ENCODE data around the gene TMEM63C. TPM values are rescaled to one million over a fixed set of nuclear protein-coding genes. Genes with fewer than 3 reads are reported as not detected.

Gene TMEM63C
- 0.85 TPM for total RNA-seq
- polyA plus RNA-seq: 0.30 TPM

DNA sequence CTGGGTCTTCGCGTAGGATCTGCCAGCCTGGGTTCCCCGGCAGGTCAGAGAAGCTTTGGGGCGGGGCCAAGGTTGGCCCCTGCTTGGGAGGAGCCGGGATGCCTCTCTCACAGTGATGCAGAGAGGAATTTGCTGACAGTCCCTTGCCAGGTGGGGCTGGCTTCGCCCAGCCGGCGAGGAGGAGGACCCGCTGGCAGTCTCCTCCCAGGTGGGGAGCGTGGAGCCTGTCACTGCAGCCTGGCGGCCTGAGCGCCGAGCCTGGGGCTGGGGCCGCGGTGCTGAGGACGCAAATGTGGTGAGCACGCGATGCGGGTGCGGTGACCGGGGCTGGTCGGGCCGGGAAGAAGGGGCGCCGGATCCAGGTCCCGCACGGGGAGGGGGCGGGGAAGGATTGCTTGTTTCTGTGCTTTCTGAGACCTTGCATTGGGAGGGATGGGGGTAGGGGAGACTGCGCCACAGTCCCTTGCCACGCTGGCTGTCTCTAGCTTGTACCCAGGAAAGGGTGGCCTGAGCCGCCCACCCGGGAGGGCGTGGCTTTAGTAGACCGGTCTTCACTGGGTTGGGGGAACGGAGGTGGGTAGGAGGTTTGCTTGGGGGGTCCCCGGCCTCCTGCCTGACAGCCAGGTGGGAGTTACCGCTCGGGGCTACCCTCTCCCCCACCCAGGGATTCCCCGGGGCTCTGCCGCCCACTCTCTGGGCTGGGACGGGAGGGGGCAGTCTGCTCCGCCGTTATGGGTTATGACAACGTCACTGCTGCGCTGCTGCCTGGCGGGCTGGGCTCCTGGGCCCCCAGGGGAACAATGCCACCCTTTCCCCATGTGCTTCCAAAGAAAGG, at the start of gene TMEM63C:
Gene TMEM63C (plus strand): TSS at position 196 of the 835 bp plus-strand sequence. CDS start 37,016 bp downstream, outside the sequence.
- Histone ChIP-seq H3K36me3 (ENCODE audit: insufficient read depth) (no peaks in the 10 kb centered on the region), H3K4me3 (ENCODE audit: low read depth, low read length) (peak within 1 kb of the TSS; percentile 11), H3K27ac (ENCODE audit: low read depth) (no peak within 1 kb of the TSS), H3K4me1 (ENCODE audit: insufficient read depth) (no peaks in the 10 kb centered on the region)
- no peak for DNase-seq (ENCODE audit: extremely low spot score)
- 1% methylated on average over 46 of the region's 46 CpGs for WGBS

GRCh38 chr14:77131871-77132486, 49.6 kb upstream of the TMEM63C start:
- Histone ChIP-seq H3K4me3 (ENCODE audit: low read depth, low read length) (no peak overlapping the region), H3K36me3 (ENCODE audit: insufficient read depth) (no peaks in the 10 kb centered on the region), H3K4me1 (ENCODE audit: insufficient read depth) (no peaks in the 10 kb centered on the region), H3K27ac (ENCODE audit: low read depth) (no peak overlapping the region)
- no peak for DNase-seq (ENCODE audit: extremely low spot score)
- 94% methylated on average over 5 of the region's 5 CpGs for WGBS

GRCh38 chr14:77133720-77134338, 47.8 kb upstream of the TMEM63C start:
- H3K4me1 ChIP-seq (ENCODE audit: insufficient read depth): no peaks in the 10 kb centered on the region
- 8% methylated on average over 22 of the region's 22 CpGs for WGBS
- peak; percentile 59 for DNase-seq (ENCODE audit: extremely low spot score)
- H3K4me3 ChIP-seq (ENCODE audit: low read depth, low read length): no peak overlapping the region
- no peak overlapping the region for H3K27ac ChIP-seq (ENCODE audit: low read depth)
- H3K36me3 ChIP-seq (ENCODE audit: insufficient read depth): no peaks in the 10 kb centered on the region

GRCh38 chr14:77139022-77139421, 42.6 kb upstream of the TMEM63C start:
- 85% methylated on average over 15 of the region's 15 CpGs for WGBS
- Histone ChIP-seq H3K4me3 (ENCODE audit: low read depth, low read length) (no peak overlapping the region), H3K4me1 (ENCODE audit: insufficient read depth) (no peaks in the 10 kb centered on the region), H3K27ac (ENCODE audit: low read depth) (no peak overlapping the region), H3K36me3 (ENCODE audit: insufficient read depth) (no peaks in the 10 kb centered on the region)
- no peak for DNase-seq (ENCODE audit: extremely low spot score)

DNA sequence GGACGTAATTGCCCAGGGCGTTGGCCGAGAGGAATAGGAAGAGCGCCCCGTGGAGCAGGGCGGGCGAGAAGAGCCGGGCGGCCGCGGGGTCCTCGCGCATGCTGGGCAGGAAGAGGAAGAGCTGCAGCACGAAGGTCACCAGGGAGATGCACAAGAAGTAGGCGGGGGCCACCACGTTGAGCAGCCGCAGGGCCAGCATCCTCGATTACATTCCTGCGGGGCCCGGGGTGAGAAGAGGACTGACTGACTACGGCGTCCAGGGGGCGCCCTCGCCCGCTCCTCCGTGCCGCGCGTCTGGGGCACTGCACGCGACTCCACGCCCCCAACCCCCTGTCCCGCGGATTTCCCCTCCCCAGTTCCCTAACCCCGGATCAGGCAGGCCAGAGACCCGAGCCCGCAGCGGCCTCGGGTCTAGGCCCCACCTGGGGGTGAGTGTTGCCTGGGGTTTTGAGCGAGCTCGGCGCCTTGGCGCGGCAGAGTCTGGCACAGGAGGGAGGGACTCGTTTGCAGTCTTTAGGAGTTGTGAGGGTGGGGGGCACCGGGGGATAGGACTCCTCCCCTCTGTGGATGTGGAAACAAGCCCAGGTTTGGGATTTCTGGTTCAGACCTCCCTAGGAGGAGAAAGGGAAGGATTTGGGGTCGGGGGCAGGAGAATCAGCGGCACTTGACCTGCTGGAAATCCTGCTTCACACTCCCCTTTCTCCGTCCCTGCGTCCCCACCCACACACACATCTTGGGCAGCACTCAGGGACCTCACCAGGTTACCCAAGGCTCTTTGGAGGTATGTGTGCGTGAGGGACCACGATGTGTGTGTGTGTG, 41.8 kb upstream of the TMEM63C start:
- no peak for DNase-seq (ENCODE audit: extremely low spot score)
- H3K36me3 ChIP-seq (ENCODE audit: insufficient read depth): no peaks in the 10 kb centered on the region
- 2% methylated on average over 52 of the region's 52 CpGs for WGBS
- H3K4me1 ChIP-seq (ENCODE audit: insufficient read depth): no peaks in the 10 kb centered on the region
- H3K27ac ChIP-seq (ENCODE audit: low read depth): no peak overlapping the region
- H3K4me3 ChIP-seq (ENCODE audit: low read depth, low read length): no peak overlapping the region

DNA sequence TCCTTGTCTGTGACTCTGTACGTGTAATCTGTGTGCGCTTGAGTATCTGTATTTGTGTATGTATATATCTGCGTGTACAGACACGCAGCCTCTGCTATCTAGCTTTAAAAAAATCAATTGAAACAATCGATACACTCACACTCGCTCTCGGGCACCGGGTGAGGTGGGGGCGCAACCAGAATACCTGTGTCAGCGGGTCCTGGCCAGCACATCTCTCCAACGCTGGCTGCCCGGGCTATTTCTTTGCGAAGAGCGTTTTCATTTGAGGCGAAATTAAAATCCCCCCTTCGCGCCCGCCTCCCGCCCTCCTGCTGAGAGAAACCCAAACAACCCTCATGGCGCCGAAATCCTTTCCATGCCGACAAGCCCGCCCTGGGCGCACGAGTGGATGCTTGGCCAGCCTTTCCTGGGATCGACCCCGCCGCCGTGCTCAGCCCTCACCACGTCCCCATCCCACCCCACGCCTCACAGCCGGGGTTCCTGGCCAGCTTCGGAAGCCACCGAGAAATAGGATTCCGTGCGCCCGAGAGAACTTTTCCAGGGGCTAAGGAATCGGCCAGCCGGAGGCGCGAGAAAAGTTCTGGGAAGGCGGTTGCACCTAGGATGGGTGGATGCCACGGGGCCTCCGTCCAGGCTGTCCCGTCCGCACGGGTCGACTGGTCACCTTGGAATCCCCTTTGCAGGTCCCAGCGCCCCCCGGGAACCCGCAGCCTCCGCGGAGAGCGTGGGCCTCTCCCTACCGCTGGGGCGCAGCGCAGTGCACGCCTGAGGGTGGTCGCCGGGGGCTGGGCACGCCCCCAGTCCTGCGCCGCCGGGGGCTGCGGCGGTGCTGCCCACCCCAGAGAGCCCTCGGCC, 41.0 kb upstream of the TMEM63C start:
- DNase-seq (ENCODE audit: extremely low spot score): no peak
- H3K4me1 ChIP-seq (ENCODE audit: insufficient read depth): no peaks in the 10 kb centered on the region
- peak overlapping the region; percentile 40 for H3K4me3 ChIP-seq (ENCODE audit: low read depth, low read length)
- H3K36me3 ChIP-seq (ENCODE audit: insufficient read depth): no peaks in the 10 kb centered on the region
- no peak overlapping the region for H3K27ac ChIP-seq (ENCODE audit: low read depth)
- under 1% methylated on average over 67 of the region's 67 CpGs for WGBS

DNA sequence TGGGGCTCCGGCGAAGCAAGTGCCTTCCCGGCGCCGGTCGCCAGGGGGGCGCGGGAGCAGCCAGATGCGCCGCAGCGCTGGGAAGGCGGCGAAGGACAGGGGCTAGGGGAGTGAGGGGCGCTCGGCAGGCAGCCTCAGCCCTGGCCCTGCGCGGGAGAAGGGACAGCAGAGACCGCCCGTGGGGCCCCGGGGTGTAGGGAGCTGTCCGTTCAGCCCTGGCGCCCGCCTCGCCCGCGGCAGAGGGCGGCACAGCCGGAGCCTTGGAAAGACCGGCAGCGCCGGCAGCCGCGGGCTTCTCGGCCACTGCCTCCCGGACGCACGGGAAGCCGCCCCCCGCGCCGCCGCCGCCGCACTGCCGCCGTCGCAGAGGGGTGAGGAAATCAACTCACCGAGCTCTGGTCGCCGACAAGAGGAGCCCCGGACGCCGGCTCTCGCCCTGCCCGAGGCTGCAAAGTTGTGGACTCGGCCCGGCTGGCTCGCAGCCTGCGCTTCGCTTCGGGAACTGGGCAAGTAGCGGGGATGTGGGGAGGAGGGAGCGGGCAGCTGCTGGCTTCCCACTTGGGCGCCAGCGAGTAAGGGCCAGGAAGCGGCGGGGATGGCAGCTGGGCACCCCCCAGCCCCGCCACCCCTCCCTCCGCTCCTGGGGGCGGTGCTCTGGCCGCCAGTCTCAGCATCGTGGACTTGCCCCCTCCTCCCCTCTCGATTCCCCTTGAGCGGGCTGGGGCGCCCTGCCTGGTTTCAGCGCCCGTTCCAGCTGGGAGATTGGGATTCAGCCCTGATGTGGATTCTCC, 40.2 kb upstream of the TMEM63C start, which contains the start of gene ZDHHC22:
Gene ZDHHC22 (minus strand): TSS at position 578 of the 791 bp plus-strand sequence. CDS start 2,053 bp downstream, outside the sequence.
- H3K4me3 ChIP-seq (ENCODE audit: low read depth, low read length): peak within 1 kb of the TSS; percentile 40
- no peaks in the 10 kb centered on the region for H3K4me1 ChIP-seq (ENCODE audit: insufficient read depth)
- H3K27ac ChIP-seq (ENCODE audit: low read depth): no peak within 1 kb of the TSS
- no peak for DNase-seq (ENCODE audit: extremely low spot score)
- WGBS: under 1% methylated on average over 77 of the region's 77 CpGs
- H3K36me3 ChIP-seq (ENCODE audit: insufficient read depth): no peaks in the 10 kb centered on the region

DNA sequence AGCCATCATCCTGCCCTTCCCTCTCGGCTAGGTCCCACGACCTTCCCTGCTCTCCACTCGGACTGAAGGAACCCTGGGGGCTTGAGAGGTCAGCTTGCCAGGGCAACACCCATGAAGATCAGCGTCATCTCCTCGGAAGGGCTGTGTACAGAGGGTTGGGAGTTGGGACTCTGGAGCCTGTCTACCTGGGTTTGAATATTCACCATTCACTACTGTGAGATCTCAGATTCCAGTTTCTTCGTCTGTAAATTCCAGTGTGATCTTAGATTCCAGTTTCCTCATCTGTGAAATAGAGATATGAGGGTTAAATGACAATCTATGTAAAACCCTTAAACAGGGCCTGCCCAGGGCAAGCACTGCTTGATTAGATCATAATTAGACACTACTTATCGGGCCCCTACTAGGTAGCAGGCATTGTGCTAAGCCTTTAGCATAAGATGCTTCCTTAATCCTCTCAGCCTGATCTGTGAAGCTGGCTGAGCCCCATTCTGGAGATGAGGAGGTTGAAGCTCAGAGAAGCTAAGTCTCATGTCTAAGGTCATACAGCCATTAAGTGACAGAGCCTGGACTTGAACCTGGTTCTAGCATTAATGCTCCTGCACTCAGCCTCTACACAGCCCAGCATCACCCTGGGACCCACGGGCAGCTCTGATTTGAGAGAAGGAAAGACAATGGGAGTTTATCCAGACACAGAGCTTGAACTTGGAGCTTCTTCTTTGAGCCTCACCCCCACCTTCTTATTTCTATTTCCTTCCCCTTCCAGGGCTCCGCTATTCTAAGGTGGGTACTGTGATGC, 39.4 kb upstream of the TMEM63C start:
- H3K27ac ChIP-seq (ENCODE audit: low read depth): no peak overlapping the region
- no peaks in the 10 kb centered on the region for H3K36me3 ChIP-seq (ENCODE audit: insufficient read depth)
- no peak for DNase-seq (ENCODE audit: extremely low spot score)
- WGBS: 6% methylated on average over 9 of the region's 9 CpGs
- no peaks in the 10 kb centered on the region for H3K4me1 ChIP-seq (ENCODE audit: insufficient read depth)
- no peak overlapping the region for H3K4me3 ChIP-seq (ENCODE audit: low read depth, low read length)

DNA sequence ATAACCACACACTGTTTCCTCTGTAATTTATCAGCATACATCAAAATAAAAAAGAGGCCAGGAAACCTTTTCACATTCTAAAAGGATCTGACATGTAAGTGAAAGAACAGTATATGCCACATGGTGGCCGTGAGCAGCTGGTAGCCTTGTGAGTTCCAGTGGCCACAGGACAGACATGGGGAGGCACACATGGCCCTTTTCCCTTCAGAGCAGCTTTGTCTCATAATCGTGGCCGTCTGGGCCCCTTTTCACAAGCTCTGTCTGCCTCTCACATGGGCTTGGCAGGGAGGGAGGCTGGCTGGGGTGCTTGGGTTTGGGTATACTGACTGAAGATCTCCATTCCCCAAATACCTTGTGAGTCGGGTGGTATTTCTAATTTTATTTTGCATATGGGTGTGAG, 38.5 kb upstream of the TMEM63C start:
- Histone ChIP-seq H3K4me1 (ENCODE audit: insufficient read depth) (no peaks in the 10 kb centered on the region), H3K36me3 (ENCODE audit: insufficient read depth) (no peaks in the 10 kb centered on the region), H3K4me3 (ENCODE audit: low read depth, low read length) (no peak overlapping the region), H3K27ac (ENCODE audit: low read depth) (no peak overlapping the region)
- DNase-seq (ENCODE audit: extremely low spot score): no peak
- 6% methylated on average over 4 of the region's 4 CpGs for WGBS

GRCh38 chr14:77144412-77145115, 37.0 kb upstream of the TMEM63C start:
- 62% methylated on average over 4 of the region's 4 CpGs for WGBS
- H3K27ac ChIP-seq (ENCODE audit: low read depth): no peak overlapping the region
- H3K4me3 ChIP-seq (ENCODE audit: low read depth, low read length): no peak overlapping the region
- H3K36me3 ChIP-seq (ENCODE audit: insufficient read depth): no peaks in the 10 kb centered on the region
- DNase-seq (ENCODE audit: extremely low spot score): no peak
- no peaks in the 10 kb centered on the region for H3K4me1 ChIP-seq (ENCODE audit: insufficient read depth)
